Measurements from ENCODE around the gene CPAMD8.

Gene CPAMD8

DNA sequence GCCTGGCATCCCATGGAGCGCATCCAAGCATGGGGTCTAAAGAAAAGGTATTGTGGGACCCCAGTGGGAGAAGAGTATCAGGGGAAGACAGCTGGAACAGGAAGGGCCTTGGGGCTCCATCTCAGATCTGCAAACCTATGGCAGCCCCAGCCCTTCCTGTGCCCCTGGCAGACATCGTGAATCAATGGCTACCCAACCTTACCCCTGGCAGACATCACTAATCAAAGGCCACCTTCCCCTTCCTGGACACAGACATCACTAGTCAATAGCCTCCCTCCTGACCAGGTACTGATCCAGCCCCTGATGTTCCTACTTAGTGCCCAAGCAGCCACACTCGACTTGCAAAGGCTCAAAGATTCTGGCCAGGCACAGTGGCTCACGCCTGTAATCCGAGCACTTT is 122.0 kb downstream of the CPAMD8 start:
- Histone ChIP-seq H3K4me3 (replicated peaks; ENCODE audit: low read depth, low read length) (no peak overlapping the region), H3K36me3 (ENCODE audit: control insufficient read depth, insufficient read depth, low read length) (no peaks in the 10 kb centered on the region), H3K27me3 (replicated peaks; ENCODE audit: control insufficient read depth, insufficient read depth, low read length) (no peaks in the 10 kb centered on the region)
- TF ChIP-seq, protein P1, sequence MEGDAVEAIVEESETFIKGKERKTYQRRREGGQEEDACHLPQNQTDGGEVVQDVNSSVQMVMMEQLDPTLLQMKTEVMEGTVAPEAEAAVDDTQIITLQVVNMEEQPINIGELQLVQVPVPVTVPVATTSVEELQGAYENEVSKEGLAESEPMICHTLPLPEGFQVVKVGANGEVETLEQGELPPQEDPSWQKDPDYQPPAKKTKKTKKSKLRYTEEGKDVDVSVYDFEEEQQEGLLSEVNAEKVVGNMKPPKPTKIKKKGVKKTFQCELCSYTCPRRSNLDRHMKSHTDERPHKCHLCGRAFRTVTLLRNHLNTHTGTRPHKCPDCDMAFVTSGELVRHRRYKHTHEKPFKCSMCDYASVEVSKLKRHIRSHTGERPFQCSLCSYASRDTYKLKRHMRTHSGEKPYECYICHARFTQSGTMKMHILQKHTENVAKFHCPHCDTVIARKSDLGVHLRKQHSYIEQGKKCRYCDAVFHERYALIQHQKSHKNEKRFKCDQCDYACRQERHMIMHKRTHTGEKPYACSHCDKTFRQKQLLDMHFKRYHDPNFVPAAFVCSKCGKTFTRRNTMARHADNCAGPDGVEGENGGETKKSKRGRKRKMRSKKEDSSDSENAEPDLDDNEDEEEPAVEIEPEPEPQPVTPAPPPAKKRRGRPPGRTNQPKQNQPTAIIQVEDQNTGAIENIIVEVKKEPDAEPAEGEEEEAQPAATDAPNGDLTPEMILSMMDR (IDR thresholded peaks at IDR 0.05; ENCODE audit: insufficient read depth, low read length, poor library complexity, severe bottlenecking): no peak
- no peak for DNase-seq (ENCODE audit: extremely low read depth, insufficient read length)

DNA sequence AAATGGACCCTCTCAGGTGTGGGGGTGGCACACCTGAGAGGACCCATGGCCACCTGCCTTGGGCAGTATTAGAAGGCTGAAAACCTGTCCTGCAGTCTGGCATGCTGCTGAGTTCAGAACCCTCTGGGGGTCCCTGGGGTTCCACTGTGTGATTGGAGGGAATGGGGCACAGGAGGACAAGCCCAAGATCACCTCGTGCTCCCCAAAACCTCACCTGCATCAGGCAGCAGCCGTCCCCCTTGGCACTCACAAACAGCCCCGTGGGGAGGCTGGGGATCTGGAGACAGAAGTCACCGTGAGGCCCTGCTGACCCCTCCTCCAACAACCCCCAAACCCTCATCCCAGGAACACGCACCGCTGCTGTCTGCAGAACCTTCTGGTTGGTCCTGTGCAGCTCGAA is 123.3 kb downstream of the CPAMD8 start:
- no peaks in the 10 kb centered on the region for H3K27me3 ChIP-seq (replicated peaks; ENCODE audit: control insufficient read depth, insufficient read depth, low read length)
- no peak overlapping the region for H3K4me3 ChIP-seq (replicated peaks; ENCODE audit: low read depth, low read length)
- TF ChIP-seq, protein P1 (IDR thresholded peaks at IDR 0.05; ENCODE audit: insufficient read depth, low read length, poor library complexity, severe bottlenecking): no peak
- DNase-seq (ENCODE audit: extremely low read depth, insufficient read length): no peak
- no peaks in the 10 kb centered on the region for H3K36me3 ChIP-seq (ENCODE audit: control insufficient read depth, insufficient read depth, low read length)

DNA sequence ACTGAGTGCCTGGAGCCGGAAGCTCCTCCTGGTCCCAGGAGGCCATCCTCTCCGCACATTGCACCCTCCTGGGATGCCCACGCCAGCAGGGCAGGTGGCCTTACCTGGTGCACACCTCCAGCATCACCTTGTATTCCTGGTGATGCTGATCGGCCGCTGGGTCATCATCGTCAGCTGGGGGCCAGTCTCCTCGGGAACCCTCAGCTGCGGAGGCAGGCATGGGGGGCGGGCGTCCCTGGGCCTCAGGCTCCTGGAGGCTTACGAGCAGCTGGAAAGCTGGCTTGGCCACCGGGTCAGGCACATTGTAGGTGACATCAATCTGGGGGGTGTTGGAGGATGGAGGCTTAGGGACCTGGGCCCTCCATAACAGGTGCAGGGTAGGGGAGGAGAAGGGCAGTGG is 124.1 kb downstream of the CPAMD8 start:
- TF ChIP-seq, protein P1 (IDR thresholded peaks at IDR 0.05; ENCODE audit: insufficient read depth, low read length, poor library complexity, severe bottlenecking): no peak
- Histone ChIP-seq H3K36me3 (ENCODE audit: control insufficient read depth, insufficient read depth, low read length) (no peaks in the 10 kb centered on the region), H3K4me3 (replicated peaks; ENCODE audit: low read depth, low read length) (no peak overlapping the region), H3K27me3 (replicated peaks; ENCODE audit: control insufficient read depth, insufficient read depth, low read length) (no peaks in the 10 kb centered on the region)
- no peak for DNase-seq (ENCODE audit: extremely low read depth, insufficient read length)

DNA sequence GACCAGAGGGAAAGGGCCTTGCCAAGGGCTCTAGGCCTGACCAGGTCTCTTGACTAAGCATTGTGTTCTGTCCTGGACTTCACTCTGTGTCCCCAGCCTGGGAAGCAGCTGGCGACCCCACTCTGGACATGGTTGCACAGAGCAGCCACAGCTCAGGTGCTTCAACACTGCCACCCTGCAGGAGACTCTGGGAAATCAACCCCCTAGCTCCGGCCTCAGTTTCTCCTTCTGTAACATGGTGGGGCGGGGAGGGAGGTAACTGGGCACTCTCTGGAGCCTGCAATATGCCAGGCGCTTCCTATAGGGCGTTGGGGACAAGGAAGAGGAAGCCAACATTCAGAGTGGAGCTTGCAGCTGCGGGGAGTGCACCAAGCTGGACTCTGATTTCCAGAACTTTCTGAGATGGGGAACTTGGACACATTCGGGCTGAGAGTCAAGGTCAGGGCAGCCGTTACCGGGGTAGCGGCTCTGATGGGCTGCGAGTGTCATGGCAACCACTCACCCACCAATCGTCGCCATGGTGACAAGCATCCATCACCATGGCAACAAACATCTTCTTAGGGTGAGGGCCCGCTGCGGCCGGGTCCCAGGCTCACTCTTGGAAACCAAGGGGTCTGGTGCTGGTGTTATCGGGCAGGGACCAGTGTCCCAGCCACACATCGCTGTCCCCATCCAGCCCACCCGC is 125.0 kb downstream of the CPAMD8 start:
- Histone ChIP-seq H3K27me3 (replicated peaks; ENCODE audit: control insufficient read depth, insufficient read depth, low read length) (no peaks in the 10 kb centered on the region), H3K4me3 (replicated peaks; ENCODE audit: low read depth, low read length) (no peak overlapping the region), H3K36me3 (ENCODE audit: control insufficient read depth, insufficient read depth, low read length) (no peaks in the 10 kb centered on the region)
- TF ChIP-seq, protein P1 (IDR thresholded peaks at IDR 0.05; ENCODE audit: insufficient read depth, low read length, poor library complexity, severe bottlenecking): no peak
- no peak for DNase-seq (ENCODE audit: extremely low read depth, insufficient read length)

DNA sequence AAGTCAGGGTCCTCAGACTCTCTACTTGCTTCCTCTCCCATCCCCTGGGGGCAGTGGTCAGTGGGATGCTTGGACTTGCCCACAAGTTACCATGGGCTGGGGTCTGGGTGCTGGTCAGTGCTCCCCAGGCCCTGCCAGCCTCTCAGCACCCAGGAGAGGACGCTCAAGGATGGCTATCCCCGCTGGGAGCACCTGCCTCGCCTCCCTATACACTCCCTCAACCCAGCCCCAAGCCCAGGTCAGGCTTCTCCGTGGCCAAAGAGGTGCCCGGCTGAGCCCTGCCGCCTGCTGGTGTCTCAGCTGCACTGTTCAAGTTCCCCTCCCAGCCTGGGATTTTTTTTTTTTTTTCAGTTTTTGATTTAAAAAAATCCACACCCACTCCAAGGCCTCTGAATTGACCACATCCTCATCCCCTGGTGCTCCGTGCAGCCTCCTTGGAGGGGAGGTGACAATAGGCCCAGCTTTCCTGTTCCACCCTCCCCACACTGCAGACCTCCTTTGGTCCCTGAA is 127.0 kb downstream of the CPAMD8 start:
- Histone ChIP-seq H3K4me3 (replicated peaks; ENCODE audit: low read depth, low read length) (no peak overlapping the region), H3K27me3 (replicated peaks; ENCODE audit: control insufficient read depth, insufficient read depth, low read length) (no peaks in the 10 kb centered on the region), H3K36me3 (ENCODE audit: control insufficient read depth, insufficient read depth, low read length) (no peaks in the 10 kb centered on the region)
- DNase-seq (ENCODE audit: extremely low read depth, insufficient read length): no peak
- TF ChIP-seq, protein P1 (IDR thresholded peaks at IDR 0.05; ENCODE audit: insufficient read depth, low read length, poor library complexity, severe bottlenecking): peak; percentile 94

Data from GM06990 (cell line).